IMR-90 (cell line): Measurements from ENCODE around the gene ARRB1.

Experiments used
- BHLHE40 ChIP-seq: fragments of 150-350 bp; IDR thresholded peaks from 2 replicates; pipeline ENCODE4 v1.6.1; 2016; ENCODE audit warnings: mild to moderate bottlenecking, low read depth, low read length
- CEBPB ChIP-seq: IDR thresholded peaks from 2 replicates; pipeline ENCODE4 v1.6.1; 2012; ENCODE audit warnings: low read depth, low read length, improper control_type of control experiment
- MAFK ChIP-seq: IDR thresholded peaks from 2 replicates; pipeline ENCODE4 v1.6.1; 2012; ENCODE audit warnings: low read depth, low read length, improper control_type of control experiment
- MAZ ChIP-seq: IDR thresholded peaks from 2 replicates; pipeline ENCODE4 v1.6.1; 2012; ENCODE audit warnings: low read depth, mild to moderate bottlenecking, low read length, improper control_type of control experiment, moderate library complexity, borderline replicate concordance
- MXI1 ChIP-seq: IDR thresholded peaks from 2 replicates; pipeline ENCODE4 v1.6.1; 2012; ENCODE audit warnings: low read depth, mild to moderate bottlenecking, low read length, moderate library complexity, borderline replicate concordance
- NFE2L2 ChIP-seq: fragments of 150-350 bp; IDR thresholded peaks from 2 replicates; pipeline ENCODE4 v1.6.1; 2016; ENCODE audit warnings: low read depth, mild to moderate bottlenecking, low read length
- POLR2A ChIP-seq: IDR thresholded peaks from 2 replicates; pipeline ENCODE4 v1.6.1; 2012; ENCODE audit warnings: mild to moderate bottlenecking, low read depth, low read length
- RAD21 ChIP-seq: IDR thresholded peaks from 2 replicates; pipeline ENCODE4 v1.6.1; 2012; ENCODE audit warnings: low read length, improper control_type of control experiment
- SMC3 ChIP-seq: fragments of 150-350 bp; IDR thresholded peaks from 2 replicates; pipeline ENCODE4 v1.6.1; 2016; ENCODE audit warnings: low read depth, mild to moderate bottlenecking, antibody characterized with exemption, low read length, moderate library complexity
- TF ChIP-seq, protein P1 (sequence below): conservative IDR thresholded peaks from 2 replicates; pipeline ENCODE4 v1.5.1; 2012; ENCODE audit warnings: mild to moderate bottlenecking, low read depth, low read length, improper control_type of control experiment
- TF ChIP-seq, protein P2 (sequence below): fragments of 150-350 bp; IDR thresholded peaks from 2 replicates; pipeline ENCODE4 v1.6.1; 2017; ENCODE audit warnings: mild to moderate bottlenecking, antibody characterized with exemption, low read length, low read depth

- TF ChIP-seq, protein P1, sequence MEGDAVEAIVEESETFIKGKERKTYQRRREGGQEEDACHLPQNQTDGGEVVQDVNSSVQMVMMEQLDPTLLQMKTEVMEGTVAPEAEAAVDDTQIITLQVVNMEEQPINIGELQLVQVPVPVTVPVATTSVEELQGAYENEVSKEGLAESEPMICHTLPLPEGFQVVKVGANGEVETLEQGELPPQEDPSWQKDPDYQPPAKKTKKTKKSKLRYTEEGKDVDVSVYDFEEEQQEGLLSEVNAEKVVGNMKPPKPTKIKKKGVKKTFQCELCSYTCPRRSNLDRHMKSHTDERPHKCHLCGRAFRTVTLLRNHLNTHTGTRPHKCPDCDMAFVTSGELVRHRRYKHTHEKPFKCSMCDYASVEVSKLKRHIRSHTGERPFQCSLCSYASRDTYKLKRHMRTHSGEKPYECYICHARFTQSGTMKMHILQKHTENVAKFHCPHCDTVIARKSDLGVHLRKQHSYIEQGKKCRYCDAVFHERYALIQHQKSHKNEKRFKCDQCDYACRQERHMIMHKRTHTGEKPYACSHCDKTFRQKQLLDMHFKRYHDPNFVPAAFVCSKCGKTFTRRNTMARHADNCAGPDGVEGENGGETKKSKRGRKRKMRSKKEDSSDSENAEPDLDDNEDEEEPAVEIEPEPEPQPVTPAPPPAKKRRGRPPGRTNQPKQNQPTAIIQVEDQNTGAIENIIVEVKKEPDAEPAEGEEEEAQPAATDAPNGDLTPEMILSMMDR = 0 out of 2 replicates have a peak, but pooled peaks have one; percentile 2
- no peak for TF ChIP-seq MXI1
- TF ChIP-seq CEBPB = no peak
- TF ChIP-seq, protein P2, sequence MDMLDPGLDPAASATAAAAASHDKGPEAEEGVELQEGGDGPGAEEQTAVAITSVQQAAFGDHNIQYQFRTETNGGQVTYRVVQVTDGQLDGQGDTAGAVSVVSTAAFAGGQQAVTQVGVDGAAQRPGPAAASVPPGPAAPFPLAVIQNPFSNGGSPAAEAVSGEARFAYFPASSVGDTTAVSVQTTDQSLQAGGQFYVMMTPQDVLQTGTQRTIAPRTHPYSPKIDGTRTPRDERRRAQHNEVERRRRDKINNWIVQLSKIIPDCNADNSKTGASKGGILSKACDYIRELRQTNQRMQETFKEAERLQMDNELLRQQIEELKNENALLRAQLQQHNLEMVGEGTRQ = no peak
- TF ChIP-seq RAD21 = peak; percentile 16; the same call in 1 of the 2 replicates
- TF ChIP-seq POLR2A = no peak
- no peak for TF ChIP-seq MAFK
- no peak for TF ChIP-seq SMC3
- no peak for TF ChIP-seq MAZ
- no peak for TF ChIP-seq BHLHE40
- TF ChIP-seq NFE2L2 = no peak
Observed at GRCh38 chr11:75376175-75376574, 24.7 kb upstream of the ARRB1 start.
